ENCODE measurements around the gene SLC35G3.
"Not testable (repeated sequence)": the region's sequence is repeated elsewhere in the genome, so short reads cannot be mapped to it uniquely, and the experiment has no call there.

SLC35G3 gene

DNA sequence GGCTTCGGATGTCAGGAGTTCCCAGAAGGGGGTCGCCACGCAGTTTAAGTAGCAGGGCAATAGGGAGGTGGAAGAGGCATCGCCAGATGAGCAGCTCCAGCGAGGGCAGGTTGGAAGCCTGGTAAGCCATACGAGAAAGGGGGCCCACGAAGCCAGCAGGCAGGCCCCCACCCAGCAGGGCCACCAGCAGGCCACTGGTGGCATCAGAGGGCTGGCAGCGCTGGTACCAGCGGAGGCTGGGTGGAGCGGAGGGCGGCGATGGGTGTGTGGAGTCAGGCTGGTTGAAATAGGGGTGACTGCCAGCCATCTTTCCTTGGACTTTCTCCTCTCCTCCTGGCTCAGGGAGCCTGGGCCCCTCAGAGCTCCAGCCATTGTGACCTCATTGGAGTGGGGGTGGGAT is at the start of gene SLC35G3:
TSS of gene SLC35G3 (minus strand) at position 393 of the 400 bp plus-strand sequence. CDS start at position 307, 86 bp downstream.
- H3K4me1 ChIP-seq (ENCODE audit: control insufficient read depth in 1 of 2, insufficient read depth in 2 of 2, low read length in 2 of 2); H3K27me3 ChIP-seq (ENCODE audit: control insufficient read depth in 1 of 2, insufficient read depth in 2 of 2, low read length in 2 of 2); H3K27ac ChIP-seq (ENCODE audit: low read depth, low read length); H3K9me3 ChIP-seq (ENCODE audit: control insufficient read depth in 1 of 2, low read length in 2 of 2); H3K4me3 ChIP-seq (ENCODE audit: low read depth in 1 of 2, low read length in 2 of 2); H3K36me3 ChIP-seq (ENCODE audit: control insufficient read depth in 1 of 2, insufficient read depth in 2 of 2, low read length in 2 of 2); H3K9ac ChIP-seq (ENCODE audit: low read depth in 1 of 2, low read length in 2 of 2): not testable (repeated sequence)

DNA sequence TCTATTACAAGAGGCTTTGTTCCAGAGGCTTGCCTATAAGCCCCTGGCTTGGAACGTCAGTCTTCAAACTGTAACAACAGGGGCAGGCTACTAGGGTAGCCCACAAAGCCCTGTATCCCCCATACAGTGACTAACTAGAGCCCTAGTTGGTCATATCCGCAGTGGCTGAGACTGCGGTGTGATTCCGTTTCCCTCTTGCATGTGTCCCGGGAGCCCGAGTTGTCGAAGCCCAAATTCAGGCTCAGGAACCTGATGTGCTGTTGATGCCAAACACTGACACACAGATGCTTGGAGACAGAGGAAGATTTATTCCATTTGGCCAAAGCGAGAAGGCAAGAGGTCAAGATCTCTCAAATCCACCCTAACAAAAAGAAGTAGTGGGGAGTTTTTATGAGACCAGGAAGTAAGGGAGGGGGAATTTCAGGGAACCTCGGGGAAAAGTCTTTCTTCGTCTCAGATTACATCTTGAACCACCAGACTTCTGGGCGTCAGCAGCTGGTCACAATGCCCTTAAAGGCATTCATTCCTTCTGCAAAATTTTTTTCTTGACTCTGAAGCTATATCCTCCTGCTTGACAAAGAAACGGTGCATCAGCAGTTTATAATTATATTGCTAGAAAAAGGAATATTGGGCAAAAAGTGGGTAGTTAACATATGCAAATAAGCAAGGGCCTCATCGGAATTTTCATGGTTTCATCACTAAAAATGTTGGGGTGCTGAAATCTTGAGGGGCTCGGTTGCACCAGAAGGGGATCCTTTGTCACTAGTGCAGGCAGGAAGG is 49.6 kb upstream of the SLC35G3 start:
- peak overlapping the region; percentile 90 for H3K27ac ChIP-seq (ENCODE audit: low read depth, low read length)
- H3K4me1 ChIP-seq (ENCODE audit: control insufficient read depth in 1 of 2, insufficient read depth in 2 of 2, low read length in 2 of 2): peaks cover 5 to 25% of the 10 kb centered on the region in 2 donors

DNA sequence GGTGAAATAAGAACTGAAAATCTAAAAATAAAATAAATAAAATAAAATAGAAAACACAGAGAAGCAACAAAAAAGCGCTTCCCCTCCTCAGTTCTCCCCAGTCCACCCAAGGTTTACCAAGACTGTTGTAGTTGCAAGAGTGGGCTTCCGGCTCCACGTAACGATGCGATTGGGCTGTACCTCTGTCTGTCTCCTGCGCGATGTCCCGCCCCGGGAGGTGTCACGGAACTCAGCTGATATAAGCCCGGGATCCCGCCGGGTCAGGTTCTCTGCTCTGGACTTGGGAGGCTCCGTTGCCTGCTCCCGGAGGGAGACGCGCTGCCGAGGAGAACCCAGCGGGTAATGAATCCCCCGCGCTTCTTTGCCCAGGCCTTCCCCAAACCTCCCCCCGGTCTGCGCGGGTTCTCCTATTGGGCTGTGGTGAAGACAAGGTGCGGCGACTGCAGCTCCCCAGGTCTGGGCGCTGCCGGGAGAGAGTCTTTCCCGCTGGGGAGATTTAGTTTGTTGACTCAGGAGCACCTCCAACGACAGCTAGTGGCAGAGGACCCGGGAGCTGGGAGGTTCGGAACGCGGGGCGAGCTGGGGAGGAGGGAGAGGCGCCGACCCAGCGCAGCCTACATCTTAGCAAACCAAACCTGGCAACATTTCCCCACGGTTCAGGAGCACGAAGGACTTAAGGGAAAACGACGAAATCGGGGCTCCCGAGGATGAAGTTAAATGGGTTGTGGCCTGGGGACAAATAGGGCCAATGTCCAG is 48.8 kb upstream of the SLC35G3 start, which contains the start of gene SLFN5:
TSS of gene SLFN5 (plus strand) at position 268 of the 756 bp plus-strand sequence. CDS start 15,619 bp downstream, outside the sequence.
- H3K36me3 ChIP-seq (ENCODE audit: control insufficient read depth in 1 of 2, insufficient read depth in 2 of 2, low read length in 2 of 2): no peaks in the 10 kb centered on the region
- H3K4me1 ChIP-seq (ENCODE audit: control insufficient read depth in 1 of 2, insufficient read depth in 2 of 2, low read length in 2 of 2): peaks cover 5 to 25% of the 10 kb centered on the region in 2 donors
- no peaks in the 10 kb centered on the region for H3K27me3 ChIP-seq (ENCODE audit: control insufficient read depth in 1 of 2, insufficient read depth in 2 of 2, low read length in 2 of 2)
- H3K4me3 ChIP-seq (ENCODE audit: low read depth in 1 of 2, low read length in 2 of 2): peak within 1 kb of the TSS; percentile 83 to 92
- H3K9me3 ChIP-seq (ENCODE audit: control insufficient read depth in 1 of 2, low read length in 2 of 2): no peaks in the 10 kb centered on the region
- peak within 1 kb of the TSS; percentile 90 for H3K27ac ChIP-seq (ENCODE audit: low read depth, low read length)
- H3K9ac ChIP-seq (ENCODE audit: low read depth in 1 of 2, low read length in 2 of 2): peak within 1 kb of the TSS; percentile 59 to 95

More for the DNA sequence above, 49.6 kb upstream of the SLC35G3 start:
- Histone ChIP-seq H3K36me3 (ENCODE audit: control insufficient read depth in 1 of 2, insufficient read depth in 2 of 2, low read length in 2 of 2) (no peaks in the 10 kb centered on the region), H3K4me3 (ENCODE audit: low read depth in 1 of 2, low read length in 2 of 2) (peak overlapping the region; percentile 83 to 92), H3K27me3 (ENCODE audit: control insufficient read depth in 1 of 2, insufficient read depth in 2 of 2, low read length in 2 of 2) (no peaks in the 10 kb centered on the region), H3K9ac (ENCODE audit: low read depth in 1 of 2, low read length in 2 of 2) (peak overlapping the region; percentile 59 to 95), H3K9me3 (ENCODE audit: control insufficient read depth in 1 of 2, low read length in 2 of 2) (no peaks in the 10 kb centered on the region)

DNA sequence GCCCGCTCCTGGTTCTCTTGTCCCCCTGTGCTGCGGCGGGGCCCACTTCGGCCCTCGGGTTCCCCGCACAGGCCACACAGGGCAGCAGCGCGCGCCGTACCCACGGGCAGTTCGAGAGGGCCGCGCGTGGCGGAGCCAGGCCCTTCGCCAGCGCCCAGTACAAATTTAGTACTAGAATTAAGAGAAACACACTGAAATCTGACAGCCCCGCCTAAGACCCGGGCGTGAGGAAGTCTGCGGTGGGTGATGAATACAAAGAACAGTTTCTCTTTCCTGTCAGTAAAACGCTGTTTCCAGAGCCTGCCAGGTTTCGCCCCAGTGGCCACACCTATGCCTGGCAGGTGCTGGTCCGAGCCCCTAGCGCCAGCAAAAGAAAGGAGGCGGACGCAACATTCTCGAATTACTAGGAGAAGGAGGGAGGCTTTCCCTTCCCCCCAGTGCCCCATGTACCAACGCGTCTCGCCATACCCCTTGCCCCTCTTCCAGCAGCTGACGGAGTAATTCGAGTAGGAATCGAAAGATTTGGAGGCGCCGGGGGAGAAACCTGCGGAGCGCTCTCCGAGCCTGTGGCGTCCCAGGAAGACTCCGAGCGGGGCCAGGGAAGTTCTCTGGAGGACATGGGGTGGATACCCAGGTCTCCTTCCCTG is 48.1 kb upstream of the SLC35G3 start:
- Histone ChIP-seq H3K36me3 (ENCODE audit: control insufficient read depth in 1 of 2, insufficient read depth in 2 of 2, low read length in 2 of 2) (no peaks in the 10 kb centered on the region), H3K27me3 (ENCODE audit: control insufficient read depth in 1 of 2, insufficient read depth in 2 of 2, low read length in 2 of 2) (no peaks in the 10 kb centered on the region), H3K9me3 (ENCODE audit: control insufficient read depth in 1 of 2, low read length in 2 of 2) (no peaks in the 10 kb centered on the region)

DNA sequence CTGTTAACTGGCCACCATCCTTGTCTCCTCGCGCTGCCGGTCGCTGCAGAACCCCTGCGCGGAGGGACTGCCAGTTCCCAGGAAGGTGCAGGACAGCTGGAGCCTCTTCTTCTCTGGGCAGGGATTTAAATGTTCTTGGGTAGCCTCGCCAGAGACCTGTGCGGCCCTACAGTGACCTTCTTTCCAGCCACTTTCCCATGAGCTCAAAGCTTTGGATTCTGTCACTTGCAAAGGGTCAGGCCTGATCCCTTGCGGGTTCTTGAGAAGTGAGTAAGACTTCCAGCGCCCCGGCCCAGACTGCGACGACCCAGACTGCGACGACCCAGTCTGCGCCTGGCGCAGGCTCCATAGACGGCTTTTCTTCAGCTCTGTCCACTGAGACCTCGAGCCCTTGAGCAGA is 47.3 kb upstream of the SLC35G3 start:
- Histone ChIP-seq H3K27me3 (ENCODE audit: control insufficient read depth in 1 of 2, insufficient read depth in 2 of 2, low read length in 2 of 2) (no peaks in the 10 kb centered on the region), H3K36me3 (ENCODE audit: control insufficient read depth in 1 of 2, insufficient read depth in 2 of 2, low read length in 2 of 2) (no peaks in the 10 kb centered on the region), H3K9me3 (ENCODE audit: control insufficient read depth in 1 of 2, low read length in 2 of 2) (no peaks in the 10 kb centered on the region), H3K27ac (ENCODE audit: low read depth, low read length) (peak overlapping the region; percentile 74), H3K4me1 (ENCODE audit: control insufficient read depth in 1 of 2, insufficient read depth in 2 of 2, low read length in 2 of 2) (peaks cover 5 to 25% of the 10 kb centered on the region in 2 donors), H3K4me3 (ENCODE audit: low read depth in 1 of 2, low read length in 2 of 2) (peak overlapping the region; percentile 83 to 92), H3K9ac (ENCODE audit: low read depth in 1 of 2, low read length in 2 of 2) (peak overlapping the region; percentile 59 to 77)

More for the DNA sequence above, 48.1 kb upstream of the SLC35G3 start:
- H3K4me1 ChIP-seq (ENCODE audit: control insufficient read depth in 1 of 2, insufficient read depth in 2 of 2, low read length in 2 of 2): peaks cover 5 to 25% of the 10 kb centered on the region in 2 donors
- H3K9ac ChIP-seq (ENCODE audit: low read depth in 1 of 2, low read length in 2 of 2): peak overlapping the region; percentile 59 to 77
- peak overlapping the region; percentile 83 to 92 for H3K4me3 ChIP-seq (ENCODE audit: low read depth in 1 of 2, low read length in 2 of 2)
- peak overlapping the region; percentile 74 for H3K27ac ChIP-seq (ENCODE audit: low read depth, low read length)

DNA sequence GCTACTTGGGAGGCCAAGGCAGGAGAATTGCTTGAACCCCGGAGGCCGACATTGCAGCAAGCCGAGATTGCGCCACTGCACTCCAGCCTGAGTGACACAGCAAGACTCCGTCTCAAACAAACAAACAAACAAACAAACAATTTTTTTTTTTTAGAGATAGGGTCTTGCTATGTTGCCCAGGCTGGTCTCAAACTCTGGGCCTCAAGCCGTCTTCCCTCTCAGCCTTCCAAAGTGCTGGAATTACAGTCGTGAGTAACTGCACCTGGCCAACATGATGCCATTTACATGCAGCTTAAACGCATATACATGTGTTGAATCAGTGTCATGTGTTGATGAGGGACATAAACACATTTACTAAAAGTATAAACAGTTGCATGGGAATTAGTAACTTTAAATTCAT is 46.7 kb upstream of the SLC35G3 start:
- Histone ChIP-seq H3K27ac (ENCODE audit: low read depth, low read length) (no peak overlapping the region), H3K27me3 (ENCODE audit: control insufficient read depth in 1 of 2, insufficient read depth in 2 of 2, low read length in 2 of 2) (no peaks in the 10 kb centered on the region), H3K9me3 (ENCODE audit: control insufficient read depth in 1 of 2, low read length in 2 of 2) (no peaks in the 10 kb centered on the region), H3K36me3 (ENCODE audit: control insufficient read depth in 1 of 2, insufficient read depth in 2 of 2, low read length in 2 of 2) (no peaks in the 10 kb centered on the region), H3K4me3 (ENCODE audit: low read depth in 1 of 2, low read length in 2 of 2) (peak overlapping the region in 1 of 2 donors; percentile 83), H3K9ac (ENCODE audit: low read depth in 1 of 2, low read length in 2 of 2) (no peak overlapping the region), H3K4me1 (ENCODE audit: control insufficient read depth in 1 of 2, insufficient read depth in 2 of 2, low read length in 2 of 2) (peaks cover 5 to 25% of the 10 kb centered on the region in 2 donors)

DNA sequence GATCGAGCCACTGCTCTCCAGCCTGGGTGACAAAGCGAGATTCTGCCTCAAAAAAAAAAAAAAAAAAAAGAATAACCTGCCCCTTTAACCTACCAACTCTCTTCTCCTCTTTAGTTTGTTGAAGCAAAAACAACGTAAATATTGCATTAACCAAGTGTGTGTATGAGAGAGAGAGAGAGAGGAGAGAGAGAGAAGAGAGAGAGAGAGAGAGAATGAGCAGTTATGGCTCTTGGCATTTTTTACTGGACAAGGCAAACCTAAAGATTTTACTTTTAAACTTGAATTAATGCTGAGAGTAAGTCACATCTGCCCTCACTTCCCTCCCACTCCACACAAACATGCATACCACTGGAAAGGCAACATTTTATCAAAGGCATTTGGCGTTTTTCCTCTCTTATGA is 45.6 kb upstream of the SLC35G3 start:
- H3K4me3 ChIP-seq (ENCODE audit: low read depth in 1 of 2, low read length in 2 of 2): no peak overlapping the region
- H3K4me1 ChIP-seq (ENCODE audit: control insufficient read depth in 1 of 2, insufficient read depth in 2 of 2, low read length in 2 of 2): peaks cover 5 to 22% of the 10 kb centered on the region in 2 donors
- H3K36me3 ChIP-seq (ENCODE audit: control insufficient read depth in 1 of 2, insufficient read depth in 2 of 2, low read length in 2 of 2): no peaks in the 10 kb centered on the region
- no peaks in the 10 kb centered on the region for H3K9me3 ChIP-seq (ENCODE audit: control insufficient read depth in 1 of 2, low read length in 2 of 2)
- no peak overlapping the region for H3K27ac ChIP-seq (ENCODE audit: low read depth, low read length)
- H3K27me3 ChIP-seq (ENCODE audit: control insufficient read depth in 1 of 2, insufficient read depth in 2 of 2, low read length in 2 of 2): no peaks in the 10 kb centered on the region
- no peak overlapping the region for H3K9ac ChIP-seq (ENCODE audit: low read depth in 1 of 2, low read length in 2 of 2)

DNA sequence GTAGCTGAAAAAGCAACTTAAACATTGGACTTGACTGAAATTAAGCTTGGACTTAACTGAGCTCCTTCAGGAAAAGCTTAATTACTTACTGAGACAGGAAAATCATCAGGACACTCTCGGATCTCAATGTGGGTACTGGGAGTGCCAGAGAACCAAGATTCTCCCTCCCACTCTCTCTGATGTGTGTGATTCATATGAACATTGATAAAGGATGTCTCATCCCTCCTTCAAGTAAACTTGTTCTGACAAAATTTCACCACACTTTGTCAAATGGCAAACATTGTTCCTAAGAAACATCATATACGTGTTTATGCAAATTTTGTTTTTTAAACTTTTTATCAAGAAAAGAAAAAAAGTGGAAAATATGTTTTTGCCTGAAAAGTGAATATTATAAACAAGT is 44.6 kb upstream of the SLC35G3 start:
- Histone ChIP-seq H3K9me3 (ENCODE audit: control insufficient read depth in 1 of 2, low read length in 2 of 2) (no peaks in the 10 kb centered on the region), H3K27ac (ENCODE audit: low read depth, low read length) (no peak overlapping the region), H3K27me3 (ENCODE audit: control insufficient read depth in 1 of 2, insufficient read depth in 2 of 2, low read length in 2 of 2) (no peaks in the 10 kb centered on the region), H3K9ac (ENCODE audit: low read depth in 1 of 2, low read length in 2 of 2) (no peak overlapping the region), H3K4me1 (ENCODE audit: control insufficient read depth in 1 of 2, insufficient read depth in 2 of 2, low read length in 2 of 2) (peaks cover 0 to 12% of the 10 kb centered on the region in 2 donors), H3K4me3 (ENCODE audit: low read depth in 1 of 2, low read length in 2 of 2) (no peak overlapping the region), H3K36me3 (ENCODE audit: control insufficient read depth in 1 of 2, insufficient read depth in 2 of 2, low read length in 2 of 2) (no peaks in the 10 kb centered on the region)

DNA sequence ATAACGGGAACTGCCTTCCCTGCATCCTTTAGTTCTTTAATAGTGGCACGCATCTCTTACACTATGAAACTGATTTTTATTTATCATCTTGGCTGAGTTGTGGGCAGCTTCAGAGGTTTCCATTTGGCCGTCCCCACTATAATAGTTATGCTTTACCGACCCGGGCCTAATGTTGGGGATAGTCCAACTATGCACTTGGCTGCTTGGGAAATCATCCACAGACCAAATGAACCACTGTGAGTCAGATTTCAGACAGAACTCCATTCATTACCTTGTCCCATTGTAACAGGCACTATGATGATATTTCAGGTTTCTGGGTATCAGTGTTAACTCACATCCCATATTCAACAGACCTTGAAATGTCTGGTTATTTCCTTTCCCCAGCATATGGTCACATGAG is 42.6 kb upstream of the SLC35G3 start:
- H3K4me1 ChIP-seq (ENCODE audit: control insufficient read depth in 1 of 2, insufficient read depth in 2 of 2, low read length in 2 of 2): peaks cover 0 to 3% of the 10 kb centered on the region in 2 donors
- H3K9ac ChIP-seq (ENCODE audit: low read depth in 1 of 2, low read length in 2 of 2): no peak overlapping the region
- H3K27me3 ChIP-seq (ENCODE audit: control insufficient read depth in 1 of 2, insufficient read depth in 2 of 2, low read length in 2 of 2): no peaks in the 10 kb centered on the region
- no peak overlapping the region for H3K4me3 ChIP-seq (ENCODE audit: low read depth in 1 of 2, low read length in 2 of 2)
- H3K36me3 ChIP-seq (ENCODE audit: control insufficient read depth in 1 of 2, insufficient read depth in 2 of 2, low read length in 2 of 2): no peaks in the 10 kb centered on the region
- H3K27ac ChIP-seq (ENCODE audit: low read depth, low read length): no peak overlapping the region
- H3K9me3 ChIP-seq (ENCODE audit: control insufficient read depth in 1 of 2, low read length in 2 of 2): no peaks in the 10 kb centered on the region

DNA sequence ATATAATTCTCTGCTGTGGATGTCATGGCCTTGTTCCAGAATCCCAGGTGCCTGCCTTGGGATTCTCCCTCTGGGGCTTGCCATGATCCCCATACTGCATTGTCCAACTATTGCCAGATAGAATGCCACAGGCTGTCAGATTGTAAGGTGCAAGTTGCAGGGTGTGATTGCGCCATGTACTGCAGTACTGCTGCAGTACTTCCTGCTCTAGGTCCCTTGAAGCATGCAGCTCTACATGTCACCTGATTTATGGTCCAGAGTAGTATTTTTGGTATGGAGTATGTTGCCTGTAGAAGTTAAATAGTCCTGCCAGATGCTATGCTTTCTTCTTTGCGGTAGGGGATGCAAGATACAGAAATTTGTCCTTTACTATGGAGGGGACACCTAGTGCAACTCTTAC is 41.7 kb upstream of the SLC35G3 start:
- no peaks in the 10 kb centered on the region for H3K4me1 ChIP-seq (ENCODE audit: control insufficient read depth in 1 of 2, insufficient read depth in 2 of 2, low read length in 2 of 2)
- no peak overlapping the region for H3K9ac ChIP-seq (ENCODE audit: low read depth in 1 of 2, low read length in 2 of 2)

More for the DNA sequence above, 41.7 kb upstream of the SLC35G3 start:
- no peaks in the 10 kb centered on the region for H3K9me3 ChIP-seq (ENCODE audit: control insufficient read depth in 1 of 2, low read length in 2 of 2)
- H3K27me3 ChIP-seq (ENCODE audit: control insufficient read depth in 1 of 2, insufficient read depth in 2 of 2, low read length in 2 of 2): no peaks in the 10 kb centered on the region
- no peak overlapping the region for H3K27ac ChIP-seq (ENCODE audit: low read depth, low read length)
- no peak overlapping the region for H3K4me3 ChIP-seq (ENCODE audit: low read depth in 1 of 2, low read length in 2 of 2)
- no peaks in the 10 kb centered on the region for H3K36me3 ChIP-seq (ENCODE audit: control insufficient read depth in 1 of 2, insufficient read depth in 2 of 2, low read length in 2 of 2)

All from duodenal mucosa (tissue), 2 donors.